Neutrophil (primary cell): ENCODE results near the gene ARPC4.

Experiments
- H3K27ac ChIP-seq: fragments of 200-600 bp; sonication (generic); 2 replicates; pipeline ENCODE4 v1.5.1; 2016; ENCODE audit warnings: mild to moderate bottlenecking, moderate library complexity
- H3K27me3 ChIP-seq: fragments of 200-600 bp; sonication (generic); 2 replicates; pipeline ENCODE4 v1.6.0; 2016; ENCODE audit warnings: mild to moderate bottlenecking
- H3K36me3 ChIP-seq: fragments of 200-600 bp; sonication (generic); 2 replicates; pipeline ENCODE4 v1.5.1; 2017
- H3K4me1 ChIP-seq, 2 experiments: fragments of 200-600 bp in 1 of 2; sonication (generic) in 1 of 2; 1 replicate in 1 of 2; 2 replicates in 1 of 2; pipeline versions ENCODE4 v1.5.1 to v1.6.1; 2013 to 2016; ENCODE audit warnings: low read depth in 1 of 2, low read length in 1 of 2, mild to moderate bottlenecking in 1 of 2, moderate library complexity in 1 of 2; ENCODE audit not compliant: control insufficient read depth in 1 of 2, insufficient read depth in 1 of 2
- H3K4me3 ChIP-seq, 2 experiments: fragments of 200-600 bp in 1 of 2; sonication (generic) in 1 of 2; 1 replicate in 1 of 2; 2 replicates in 1 of 2; pipeline ENCODE4 v1.5.1; 2013 to 2016; ENCODE audit warnings: low read depth in 1 of 2, low read length in 1 of 2, mild to moderate bottlenecking in 1 of 2, moderate library complexity in 1 of 2
- H3K9me3 ChIP-seq: fragments of 200-600 bp; sonication (generic); 2 replicates; pipeline ENCODE4 v1.5.1; 2016
- CTCF ChIP-seq: fragments of 200-600 bp; sonication (generic); IDR thresholded peaks from 2 replicates; pipeline ENCODE4 v1.5.1; 2016; ENCODE audit warnings: antibody characterized with exemption

The ARPC4 gene

DNA sequence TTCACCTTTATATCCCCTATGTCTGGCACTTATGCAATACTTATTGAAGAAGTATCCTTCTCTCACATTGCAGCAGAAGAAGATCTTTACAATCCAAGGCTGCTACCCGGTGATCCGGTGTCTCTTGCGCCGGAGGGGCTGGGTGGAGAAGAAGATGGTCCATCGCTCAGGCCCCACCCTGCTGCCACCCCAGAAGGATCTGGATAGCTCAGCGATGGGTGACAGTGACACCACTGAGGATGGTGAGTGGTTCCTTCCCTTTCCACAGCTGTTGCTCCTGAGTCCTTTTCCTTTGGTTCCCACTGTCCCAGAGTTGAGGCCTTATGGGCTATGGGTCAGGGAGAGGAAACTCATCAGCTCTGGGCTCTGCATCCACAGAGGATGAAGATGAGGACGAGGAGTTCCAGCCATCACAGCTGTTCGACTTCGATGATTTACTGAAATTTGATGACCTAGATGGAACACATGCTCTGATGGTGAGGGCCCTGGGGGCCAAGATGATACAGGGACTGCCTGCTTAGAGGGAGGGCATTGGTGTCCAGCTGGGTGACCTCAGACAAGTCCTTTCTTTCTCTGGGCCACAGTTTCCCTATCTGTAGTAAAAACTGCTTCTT is 20.1 kb downstream of the ARPC4 start:
- H3K9me3 ChIP-seq: no peaks in the 10 kb centered on the region
- H3K4me1 ChIP-seq: peaks cover 19 to 21% of the 10 kb centered on the region in 2 experiments
- no peak overlapping the region for H3K27ac ChIP-seq
- H3K27me3 ChIP-seq: no peaks in the 10 kb centered on the region
- TF ChIP-seq CTCF: no peak
- H3K36me3 ChIP-seq: peaks cover 76% of the 10 kb centered on the region
- H3K4me3 ChIP-seq: no peak overlapping the region

- Histone ChIP-seq H3K9me3 (no peaks in the 10 kb centered on the region), H3K4me1 (peaks cover under 1 to 1% of the 10 kb centered on the region in 2 experiments)
Observed at GRCh38 chr3:9815986-9816385, 23.1 kb downstream of the ARPC4 start.

DNA sequence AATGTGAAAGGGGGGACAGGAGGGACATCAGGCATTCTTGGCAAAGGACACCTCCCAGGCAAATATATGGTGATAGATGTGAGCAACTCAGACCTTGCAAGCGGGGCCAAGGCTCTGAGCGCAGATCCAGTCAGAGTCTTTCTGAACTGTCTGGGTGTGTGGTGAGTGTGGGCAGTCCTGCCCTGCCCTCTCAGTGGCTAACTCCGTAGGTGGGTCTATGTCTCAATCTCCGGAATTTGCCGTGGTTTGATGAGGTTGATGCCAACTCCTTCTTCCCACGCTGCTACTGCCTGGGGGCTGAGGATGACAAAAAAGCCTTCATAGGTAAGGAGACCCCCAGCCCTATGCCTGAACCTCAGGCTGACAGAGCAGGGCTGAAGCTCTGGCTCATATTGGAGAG is 24.6 kb downstream of the ARPC4 start:
- H3K27ac ChIP-seq: no peak overlapping the region
- no peaks in the 10 kb centered on the region for H3K27me3 ChIP-seq

More at GRCh38 chr3:9815986-9816385, 23.1 kb downstream of the ARPC4 start:
- peaks cover 91% of the 10 kb centered on the region for H3K36me3 ChIP-seq
- H3K27me3 ChIP-seq: no peaks in the 10 kb centered on the region
- no peak for TF ChIP-seq CTCF
- H3K27ac ChIP-seq: peak overlapping the region; percentile 10
- no peak overlapping the region for H3K4me3 ChIP-seq

GRCh38 chr3:9818666-9819335 is 25.9 kb downstream of the ARPC4 start:
- TF ChIP-seq CTCF: no peak
- no peak overlapping the region for H3K4me3 ChIP-seq
- H3K4me1 ChIP-seq: no peaks in the 10 kb centered on the region
- H3K9me3 ChIP-seq: no peaks in the 10 kb centered on the region
- H3K27me3 ChIP-seq: no peaks in the 10 kb centered on the region
- H3K36me3 ChIP-seq: peaks cover 84% of the 10 kb centered on the region
- H3K27ac ChIP-seq: no peak overlapping the region

More for the DNA sequence above, 24.6 kb downstream of the ARPC4 start:
- no peaks in the 10 kb centered on the region for H3K9me3 ChIP-seq
- no peak overlapping the region for H3K4me3 ChIP-seq
- H3K4me1 ChIP-seq: no peaks in the 10 kb centered on the region
- no peak for TF ChIP-seq CTCF
- H3K36me3 ChIP-seq: peaks cover 92% of the 10 kb centered on the region

GRCh38 chr3:9820543-9820942 is 27.7 kb downstream of the ARPC4 start:
- no peaks in the 10 kb centered on the region for H3K9me3 ChIP-seq
- H3K27me3 ChIP-seq: no peaks in the 10 kb centered on the region
- TF ChIP-seq CTCF: no peak
- no peak overlapping the region for H3K4me3 ChIP-seq
- H3K4me1 ChIP-seq: no peaks in the 10 kb centered on the region
- H3K27ac ChIP-seq: no peak overlapping the region
- H3K36me3 ChIP-seq: peaks cover 78% of the 10 kb centered on the region
